A673 (cell line): ENCODE results near the gene TMEM30A. TPM values are rescaled to one million over a fixed set of nuclear protein-coding genes. Genes with fewer than 3 reads are reported as not detected.

Experiments
- BruUV-seq: library from RNA; stranded (reverse); fragments of 400-500 nt; replicated peaks from 2 replicates; lab custom pipeline; 2021; lab: Mats Ljungman, UMichigan
- CTCF ChIA-PET: fragments of 300-600 bp; sonication (Branson Sonifier 250); formaldehyde crosslinking; loops from one replicate; lab custom pipeline; 2022; ENCODE audit warnings: antibody characterized with exemption; lab: Charles Lee
- POLR2A ChIA-PET: fragments of 300-600 bp; sonication (Branson Sonifier 250); formaldehyde crosslinking; loops from one replicate; lab custom pipeline; 2022; ENCODE audit warnings: antibody characterized with exemption; ENCODE audit not compliant: low non-redundant PET; lab: Charles Lee
- DNase-seq: peaks from one replicate; pipeline ENCODE4 v3.0.0-alpha.2; 2015; ENCODE audit warnings: low spot score
- H3K27ac ChIP-seq: fragments of 200-600 bp; sonication (generic); 2 replicates; pipeline ENCODE4 v1.5.1; 2016; ENCODE audit warnings: mixed run types, low read depth, mild to moderate bottlenecking, mixed read lengths, antibody characterized with exemption, low read length; ENCODE audit not compliant: poor library complexity, severe bottlenecking
- H3K27me3 ChIP-seq: fragments of 200-600 bp; sonication (generic); replicated peaks from 2 replicates; pipeline ENCODE4 v1.6.1; 2017; ENCODE audit warnings: mixed run types, low read depth, mild to moderate bottlenecking, mixed read lengths, antibody characterized with exemption, low read length; ENCODE audit not compliant: insufficient read depth, poor library complexity
- H3K36me3 ChIP-seq: fragments of 200-600 bp; sonication (generic); 2 replicates; pipeline ENCODE4 v1.6.1; 2016; ENCODE audit warnings: mixed run types, mild to moderate bottlenecking, mixed read lengths, antibody characterized with exemption, low read length; ENCODE audit not compliant: insufficient read depth, poor library complexity, severe bottlenecking
- H3K4me1 ChIP-seq: fragments of 200-600 bp; sonication (generic); 2 replicates; pipeline ENCODE4 v1.6.1; 2017; ENCODE audit warnings: mixed run types, mild to moderate bottlenecking, mixed read lengths, antibody characterized with exemption, low read length; ENCODE audit not compliant: insufficient read depth, poor library complexity, severe bottlenecking
- H3K4me3 ChIP-seq: fragments of 200-600 bp; sonication (generic); 2 replicates; pipeline ENCODE4 v1.5.1; 2016; ENCODE audit warnings: low read depth, mixed run types, mild to moderate bottlenecking, mixed read lengths, low read length; ENCODE audit not compliant: poor library complexity, severe bottlenecking
- H3K9me3 ChIP-seq: fragments of 200-600 bp; sonication (generic); 2 replicates; pipeline ENCODE4 v1.6.1; 2016; ENCODE audit warnings: mixed run types, low read depth, mild to moderate bottlenecking, mixed read lengths, antibody characterized with exemption, low read length; ENCODE audit not compliant: poor library complexity, severe bottlenecking
- EZH2 ChIP-seq: fragments of 200-600 bp; sonication (generic); IDR thresholded peaks from 2 replicates; pipeline ENCODE4 v1.6.1; 2017; ENCODE audit warnings: borderline replicate concordance, low read depth, mild to moderate bottlenecking, mixed read lengths, antibody characterized with exemption, low read length; ENCODE audit not compliant: poor library complexity, severe bottlenecking
- intact Hi-C: fragments of 100-400 bp; cut with micrococcal nuclease; formaldehyde crosslinking; loops from one replicate; pipeline ENCODE4 v1.10.0; 2022; ENCODE audit not compliant: unreplicated experiment
- total RNA-seq: library from RNA; stranded (reverse); gene quantifications from 2 replicates; pipeline ENCODE4 v1.2.3, GENCODE V29; 2021
- TF ChIP-seq, protein P1 (sequence below): fragments of 300-800, 200-600 bp; sonication (generic); conservative IDR thresholded peaks from 2 replicates; pipeline ENCODE4 v1.5.1; 2017; ENCODE audit warnings: low read depth, mild to moderate bottlenecking, antibody characterized with exemption, low read length, moderate library complexity, mixed read lengths

TMEM30A gene
- total RNA-seq, 1 experiment from 2014 or later: 63.9 TPM

DNA sequence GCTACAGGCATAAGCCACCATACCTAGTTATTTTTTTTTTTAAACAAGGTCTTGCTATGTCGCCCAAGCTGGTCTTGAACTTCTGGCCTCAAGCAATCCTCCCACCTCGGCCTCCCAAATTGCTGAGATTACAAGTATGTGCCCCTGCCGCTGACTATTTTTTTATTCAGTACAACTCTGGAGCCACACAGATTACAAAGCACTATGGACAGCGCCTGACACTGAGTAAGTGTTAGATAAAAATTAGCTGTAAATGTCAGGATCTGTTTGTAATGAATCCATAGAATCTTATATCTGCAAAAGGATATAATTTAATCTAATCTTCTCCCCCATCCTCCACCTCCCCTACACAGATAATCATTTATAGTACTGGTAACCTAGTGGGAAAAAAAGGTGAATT, 63.5 kb downstream of the TMEM30A start:
- BruUV-seq: no TSS peak
- peaks cover 8% of the 10 kb centered on the region for H3K4me1 ChIP-seq
- ChIA-PET CTCF (no interaction called here), POLR2A (no interaction called here)
- no peak for DNase-seq
- H3K27me3 ChIP-seq: no peaks in the 10 kb centered on the region
- intact Hi-C loops: no loop called here
- H3K9me3 ChIP-seq: no peaks in the 10 kb centered on the region
- H3K4me3 ChIP-seq: no peak overlapping the region
- H3K36me3 ChIP-seq: no peaks in the 10 kb centered on the region
- TF ChIP-seq, protein P1, sequence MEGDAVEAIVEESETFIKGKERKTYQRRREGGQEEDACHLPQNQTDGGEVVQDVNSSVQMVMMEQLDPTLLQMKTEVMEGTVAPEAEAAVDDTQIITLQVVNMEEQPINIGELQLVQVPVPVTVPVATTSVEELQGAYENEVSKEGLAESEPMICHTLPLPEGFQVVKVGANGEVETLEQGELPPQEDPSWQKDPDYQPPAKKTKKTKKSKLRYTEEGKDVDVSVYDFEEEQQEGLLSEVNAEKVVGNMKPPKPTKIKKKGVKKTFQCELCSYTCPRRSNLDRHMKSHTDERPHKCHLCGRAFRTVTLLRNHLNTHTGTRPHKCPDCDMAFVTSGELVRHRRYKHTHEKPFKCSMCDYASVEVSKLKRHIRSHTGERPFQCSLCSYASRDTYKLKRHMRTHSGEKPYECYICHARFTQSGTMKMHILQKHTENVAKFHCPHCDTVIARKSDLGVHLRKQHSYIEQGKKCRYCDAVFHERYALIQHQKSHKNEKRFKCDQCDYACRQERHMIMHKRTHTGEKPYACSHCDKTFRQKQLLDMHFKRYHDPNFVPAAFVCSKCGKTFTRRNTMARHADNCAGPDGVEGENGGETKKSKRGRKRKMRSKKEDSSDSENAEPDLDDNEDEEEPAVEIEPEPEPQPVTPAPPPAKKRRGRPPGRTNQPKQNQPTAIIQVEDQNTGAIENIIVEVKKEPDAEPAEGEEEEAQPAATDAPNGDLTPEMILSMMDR: no peak
- TF ChIP-seq EZH2: no peak
- H3K27ac ChIP-seq: no peak overlapping the region

DNA sequence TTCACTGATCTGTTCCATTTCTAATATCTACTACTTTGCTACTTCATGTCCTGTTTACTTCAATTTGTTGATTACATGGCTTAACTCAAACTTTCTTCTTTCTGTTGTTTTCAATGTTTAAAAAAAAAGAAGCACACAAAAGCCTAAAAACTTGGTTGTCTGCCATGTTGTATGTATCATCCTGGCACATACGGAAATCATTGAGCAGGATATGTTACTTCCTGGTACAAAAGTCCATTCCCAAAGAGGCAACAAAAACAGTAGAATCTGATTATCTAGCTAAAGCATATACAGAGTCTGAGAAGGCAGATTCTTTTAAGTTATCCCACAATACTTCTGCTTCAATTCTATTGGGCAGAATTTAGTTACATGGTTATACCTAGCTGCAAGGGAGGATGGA, 64.2 kb downstream of the TMEM30A start:
- Histone ChIP-seq H3K36me3 (no peaks in the 10 kb centered on the region), H3K4me3 (no peak overlapping the region), H3K4me1 (peaks cover 8% of the 10 kb centered on the region), H3K27me3 (no peaks in the 10 kb centered on the region), H3K9me3 (no peaks in the 10 kb centered on the region), H3K27ac (no peak overlapping the region)
- TF ChIP-seq EZH2: no peak
- TF ChIP-seq, protein P1: no peak
- no peak for DNase-seq
- ChIA-PET CTCF (no interaction called here), POLR2A (no interaction called here)
- intact Hi-C loops: no loop called here
- BruUV-seq: no TSS peak

DNA sequence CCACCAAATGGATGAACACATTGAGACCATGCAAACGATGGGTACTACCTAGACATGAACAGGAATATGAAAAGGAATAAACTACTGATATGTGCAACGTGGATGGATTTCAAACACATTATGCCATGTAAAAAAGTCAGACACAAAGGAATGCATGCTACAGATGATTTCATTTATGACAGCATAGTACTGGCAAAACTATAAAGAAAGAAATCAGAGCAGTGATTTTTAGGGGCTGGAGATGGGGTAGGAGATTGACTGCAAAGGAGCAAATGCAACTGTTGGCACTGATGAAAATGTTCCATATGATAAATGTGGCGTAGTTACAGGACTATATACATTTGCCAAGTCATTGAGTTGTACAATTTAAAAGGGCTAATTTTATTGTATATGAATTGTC, 65.3 kb downstream of the TMEM30A start:
- Histone ChIP-seq H3K27me3 (no peaks in the 10 kb centered on the region), H3K4me3 (no peak overlapping the region), H3K27ac (no peak overlapping the region), H3K4me1 (peaks cover 8% of the 10 kb centered on the region), H3K9me3 (no peaks in the 10 kb centered on the region), H3K36me3 (no peaks in the 10 kb centered on the region)
- TF ChIP-seq, protein P1: no peak
- no peak for TF ChIP-seq EZH2
- intact Hi-C loops: loop anchor here (10.0 kb wide), 1 partner anchor 1544 kb away; no protein-coding TSS in a partner anchor
- no TSS peak for BruUV-seq
- ChIA-PET CTCF (no interaction called here), POLR2A (no interaction called here)
- no peak for DNase-seq
